EH (cell line): ENCODE measurements around the gene SREBF2.

Source experiments
- DNase-seq: peaks from one replicate; pipeline ENCODE4 v3.0.0-alpha.2; 2015; ENCODE audit warnings: low read depth

SREBF2 gene

GRCh38 chr22:41922328-41922727 lies 89.4 kb downstream of the SREBF2 start:
- no peak for DNase-seq

GRCh38 chr22:41922940-41923594 lies 90.2 kb downstream of the SREBF2 start:
- DNase-seq: no peak

DNA sequence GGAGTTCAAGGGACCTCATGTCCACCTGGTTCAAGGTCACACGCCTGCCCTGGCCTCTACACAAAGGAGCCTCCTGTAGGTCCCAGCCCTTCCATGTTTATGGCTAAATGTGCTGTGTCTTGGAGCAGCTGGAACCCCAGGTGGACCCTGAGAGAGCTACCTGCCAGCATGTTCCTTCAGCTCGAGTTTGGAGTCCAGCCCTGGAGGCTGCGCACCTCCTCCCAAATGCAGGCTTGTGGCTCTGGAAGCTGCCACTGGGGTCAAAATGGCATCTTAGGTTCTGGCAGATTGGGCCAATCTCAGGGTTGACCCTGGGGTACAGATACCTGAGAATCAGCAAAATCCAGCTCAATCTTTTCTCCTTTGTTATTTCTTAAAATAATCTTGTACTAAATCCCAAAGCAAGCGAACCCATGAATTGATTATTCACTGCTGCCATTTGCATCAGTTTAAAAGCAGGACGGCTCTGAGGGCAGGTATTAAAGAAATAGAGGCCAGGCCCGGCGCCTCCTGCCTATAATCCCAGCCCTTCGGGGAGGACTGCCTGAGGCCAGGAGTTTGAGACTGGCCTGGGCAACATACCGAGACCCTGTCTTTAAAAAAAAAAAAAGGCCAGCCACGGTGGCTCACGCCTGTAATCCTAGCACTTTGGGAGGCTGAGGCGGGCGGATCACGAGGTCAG lies 90.8 kb downstream of the SREBF2 start:
- DNase-seq: no peak

DNA sequence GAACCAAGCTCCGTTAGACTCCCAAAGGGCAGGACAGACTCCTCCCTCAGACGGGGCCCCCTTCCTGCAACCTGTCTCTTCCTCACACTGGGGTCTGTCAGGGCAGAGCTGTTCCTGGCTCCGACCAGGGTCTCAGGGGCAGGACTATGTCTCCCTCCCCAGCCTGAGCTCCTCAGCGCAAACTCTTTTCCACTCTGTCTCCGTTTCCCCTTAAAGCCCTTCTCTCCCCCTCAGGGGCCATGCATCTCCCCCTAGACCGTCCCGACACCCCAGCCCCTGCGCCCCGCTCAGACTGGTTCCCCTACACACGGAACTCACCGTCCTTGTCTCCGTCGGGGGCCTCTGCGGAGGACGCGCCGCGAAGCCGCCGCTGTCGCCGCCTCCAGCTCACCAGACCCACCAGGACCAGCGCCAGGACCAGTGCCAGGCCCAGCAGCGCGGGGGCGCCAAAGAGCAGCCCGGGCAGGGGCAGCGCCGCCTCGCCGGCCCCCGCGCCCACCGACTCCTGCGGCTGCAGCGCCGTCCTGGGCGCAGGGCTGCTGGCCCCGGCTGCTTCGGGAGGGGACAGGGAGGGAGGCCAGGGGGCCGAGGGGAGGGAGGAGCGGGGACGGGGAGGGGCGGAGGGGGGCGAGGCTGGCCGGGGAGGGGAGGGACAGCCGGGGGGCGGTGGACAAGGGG lies 93.0 kb downstream of the SREBF2 start:
- DNase-seq: peak; percentile 47

DNA sequence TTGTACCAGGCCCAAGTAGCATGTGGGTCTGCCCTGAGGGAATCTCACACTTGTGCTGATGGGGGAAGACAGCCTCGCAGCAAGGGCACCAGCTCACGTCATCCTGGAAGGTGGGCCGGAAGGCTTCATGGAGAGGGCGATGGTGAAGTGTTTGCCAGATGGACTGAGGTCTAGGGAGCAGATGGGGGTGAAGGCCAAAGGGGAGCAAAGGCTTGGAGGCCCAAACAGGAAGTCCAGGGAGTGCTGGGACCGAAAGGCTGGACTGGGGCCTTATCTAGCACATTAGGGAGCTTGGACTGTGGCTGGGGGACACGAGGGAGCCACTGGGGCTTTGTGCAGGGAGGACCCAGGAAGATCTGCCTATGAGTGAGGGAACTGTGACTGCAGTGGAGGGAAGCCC lies 94.9 kb downstream of the SREBF2 start:
- no peak for DNase-seq

DNA sequence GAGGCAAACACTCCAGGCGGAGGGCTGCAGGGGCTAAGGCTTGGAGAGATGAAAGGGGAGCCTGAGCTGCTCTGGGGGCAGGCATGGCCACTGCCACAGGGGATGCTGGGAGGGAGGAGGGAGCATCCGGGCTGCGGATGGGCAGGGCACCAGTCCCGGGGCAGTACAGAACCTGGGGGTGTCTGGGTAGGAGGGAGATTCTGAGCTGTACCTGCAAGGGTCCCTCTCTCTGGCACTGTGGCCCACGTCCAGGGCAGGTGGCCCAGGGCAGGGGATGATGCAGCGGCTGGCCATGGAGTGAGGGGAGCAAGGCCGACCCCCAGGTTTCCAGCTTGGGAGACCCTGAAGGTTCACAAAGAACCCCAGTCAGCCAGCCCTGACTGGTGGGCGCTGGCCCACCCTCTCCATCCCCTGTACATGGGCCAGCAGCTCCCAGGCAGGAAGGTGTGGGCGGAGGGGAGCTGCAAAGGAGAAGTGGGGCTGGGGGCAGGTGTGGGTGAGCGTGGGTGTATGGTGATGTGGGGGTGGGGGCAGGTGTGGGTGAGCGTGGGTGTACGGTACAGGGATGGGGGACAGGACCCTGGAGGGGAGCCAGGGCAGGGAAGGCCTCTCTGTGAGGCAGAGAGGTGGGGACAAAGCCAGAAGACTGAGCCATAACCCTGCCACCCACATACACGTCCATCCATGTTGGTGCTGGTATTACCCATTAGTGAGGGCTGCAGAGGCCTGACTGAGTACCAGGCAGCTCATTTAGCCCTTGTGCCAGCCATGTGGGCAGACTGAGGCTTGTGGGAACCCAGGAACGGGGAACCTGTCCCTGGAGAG lies 95.9 kb downstream of the SREBF2 start:
- no peak for DNase-seq

DNA sequence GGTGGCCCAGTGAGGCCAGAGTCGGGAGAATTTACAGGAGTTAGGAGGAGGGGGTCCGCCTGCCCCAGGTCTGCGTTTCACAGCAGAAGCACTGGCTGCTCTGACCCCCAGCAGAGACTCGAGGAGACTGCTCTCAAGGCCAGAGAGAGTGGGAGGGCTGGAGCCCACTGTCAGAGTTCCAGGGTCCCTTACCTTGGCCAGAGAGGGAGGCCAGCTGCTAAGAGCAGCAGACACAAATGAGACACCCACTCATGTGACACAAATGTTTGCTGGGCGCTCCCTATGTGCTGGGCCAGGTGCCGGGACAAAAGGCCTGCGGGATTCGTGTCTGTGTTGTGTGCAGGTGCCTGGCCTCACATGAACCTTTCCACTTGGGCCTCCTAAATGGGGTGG lies 96.5 kb downstream of the SREBF2 start:
- DNase-seq: no peak

- DNase-seq: no peak
These were observed 98.9 kb downstream of the SREBF2 start for GRCh38 chr22:41931701-41932269.

DNA sequence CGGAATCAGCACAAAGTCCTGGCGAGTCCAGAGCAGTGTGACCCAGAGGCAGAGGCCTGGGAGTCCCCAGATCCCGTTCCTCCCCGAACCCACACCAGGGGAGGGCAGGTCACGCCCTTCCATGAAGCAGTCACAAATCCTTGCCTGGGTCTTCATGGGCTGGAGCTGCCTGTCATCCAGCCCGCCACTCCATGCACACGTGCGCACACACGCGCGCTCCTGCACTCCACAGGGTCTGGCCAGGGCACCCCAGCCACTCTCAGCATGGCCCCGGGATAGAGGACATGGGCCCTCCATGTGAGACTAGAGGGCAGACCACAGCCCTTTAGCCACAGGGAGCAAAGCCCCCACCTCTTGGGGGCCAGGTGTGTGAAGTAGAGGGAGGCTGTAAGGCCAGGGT lies 99.4 kb downstream of the SREBF2 start:
- DNase-seq: no peak

- DNase-seq: no peak
These were observed 100.7 kb downstream of the SREBF2 start for GRCh38 chr22:41933411-41934177.

DNA sequence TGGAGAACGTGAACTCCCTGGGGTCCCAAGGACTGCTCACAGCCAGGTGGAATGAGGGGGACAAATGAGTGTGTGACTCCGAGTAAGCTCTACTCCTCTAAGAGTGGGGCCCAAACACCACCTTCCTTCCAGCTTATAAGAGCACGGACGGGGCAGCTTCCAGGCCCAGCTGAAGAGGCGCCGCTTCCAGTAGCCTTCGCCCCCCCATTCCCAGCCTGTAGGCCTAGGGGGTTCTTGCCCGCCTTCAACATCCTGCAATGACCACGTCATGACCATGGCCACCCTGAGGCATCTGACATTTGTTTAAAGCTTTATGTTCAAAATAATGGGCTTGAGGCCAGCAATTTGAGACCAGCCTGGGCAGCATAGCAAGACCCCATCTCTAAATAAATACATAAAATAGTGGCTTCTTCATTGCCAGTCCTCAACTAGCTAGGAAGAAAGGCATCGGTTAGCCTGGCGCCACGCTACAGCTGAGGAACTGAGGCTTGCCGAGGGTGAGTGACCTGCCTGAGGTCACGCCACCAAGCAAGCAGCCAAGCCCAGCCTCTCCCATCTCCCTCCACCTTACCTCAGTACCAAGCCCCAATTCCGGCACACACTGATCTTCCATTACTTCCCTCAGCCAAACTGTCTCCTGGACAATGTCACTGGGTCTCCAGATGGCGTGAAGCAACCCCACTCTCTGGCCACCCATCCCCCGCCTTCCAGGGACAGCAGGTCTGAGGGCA lies 101.5 kb downstream of the SREBF2 start:
- DNase-seq: no peak

- DNase-seq: no peak
These were observed 102.1 kb downstream of the SREBF2 start for GRCh38 chr22:41935015-41935351.

- no peak for DNase-seq
These were observed 102.6 kb downstream of the SREBF2 start for GRCh38 chr22:41935509-41935908.

DNA sequence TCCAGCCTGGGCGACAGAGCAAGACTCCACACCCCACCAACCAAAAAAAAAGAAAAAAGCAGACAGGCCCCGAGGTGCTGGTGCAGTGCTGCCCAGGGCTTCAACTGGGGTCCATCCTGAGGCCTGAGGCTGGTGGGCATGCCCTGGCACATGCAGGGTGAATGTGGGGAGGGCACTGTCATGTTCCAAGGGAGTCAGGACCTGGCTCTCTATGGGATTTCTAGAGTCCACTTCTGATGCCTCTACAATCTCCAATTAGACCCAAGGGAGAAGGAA lies 103.9 kb downstream of the SREBF2 start:
- DNase-seq: no peak

DNA sequence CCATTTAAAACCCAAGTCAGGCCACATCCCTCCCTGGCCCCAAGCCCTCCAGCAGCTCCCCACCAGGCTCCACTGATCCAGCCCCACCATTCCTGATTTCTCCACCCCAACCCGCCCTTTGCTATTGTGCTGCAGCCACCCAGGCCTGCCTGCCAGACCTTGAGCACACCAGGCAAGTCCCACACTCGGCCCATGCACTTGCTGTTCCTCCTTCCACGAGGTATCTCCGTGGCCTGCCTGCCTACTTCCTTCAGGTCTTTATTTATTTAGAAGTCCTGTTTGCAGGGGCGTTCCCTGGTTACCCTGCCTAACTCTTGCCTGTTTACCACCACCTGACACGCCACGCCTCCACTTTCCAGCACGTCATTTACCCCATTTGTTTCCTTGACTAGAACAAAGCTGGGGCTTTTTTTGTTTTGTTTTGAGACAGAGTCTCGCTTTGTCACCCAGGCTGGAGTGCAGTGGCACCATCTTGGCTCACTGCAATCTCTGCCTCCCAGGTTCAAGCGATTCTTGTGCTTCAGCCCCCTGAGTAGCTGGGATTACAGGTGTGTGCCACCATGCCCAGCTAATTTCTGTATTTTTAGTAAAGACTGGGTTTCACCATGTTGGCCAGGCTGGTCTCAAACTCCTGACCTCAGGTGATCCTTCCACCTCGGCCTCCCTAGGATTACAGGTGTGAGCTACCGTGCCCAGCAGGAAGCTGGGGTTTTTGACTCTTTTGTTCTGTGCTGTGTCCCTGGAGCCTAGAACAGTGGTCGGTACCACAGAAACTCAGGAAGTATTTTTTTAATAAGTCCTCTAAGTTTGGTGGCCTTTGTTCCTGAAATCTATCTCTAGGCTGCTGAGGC lies 107.3 kb downstream of the SREBF2 start:
- no peak for DNase-seq

DNA sequence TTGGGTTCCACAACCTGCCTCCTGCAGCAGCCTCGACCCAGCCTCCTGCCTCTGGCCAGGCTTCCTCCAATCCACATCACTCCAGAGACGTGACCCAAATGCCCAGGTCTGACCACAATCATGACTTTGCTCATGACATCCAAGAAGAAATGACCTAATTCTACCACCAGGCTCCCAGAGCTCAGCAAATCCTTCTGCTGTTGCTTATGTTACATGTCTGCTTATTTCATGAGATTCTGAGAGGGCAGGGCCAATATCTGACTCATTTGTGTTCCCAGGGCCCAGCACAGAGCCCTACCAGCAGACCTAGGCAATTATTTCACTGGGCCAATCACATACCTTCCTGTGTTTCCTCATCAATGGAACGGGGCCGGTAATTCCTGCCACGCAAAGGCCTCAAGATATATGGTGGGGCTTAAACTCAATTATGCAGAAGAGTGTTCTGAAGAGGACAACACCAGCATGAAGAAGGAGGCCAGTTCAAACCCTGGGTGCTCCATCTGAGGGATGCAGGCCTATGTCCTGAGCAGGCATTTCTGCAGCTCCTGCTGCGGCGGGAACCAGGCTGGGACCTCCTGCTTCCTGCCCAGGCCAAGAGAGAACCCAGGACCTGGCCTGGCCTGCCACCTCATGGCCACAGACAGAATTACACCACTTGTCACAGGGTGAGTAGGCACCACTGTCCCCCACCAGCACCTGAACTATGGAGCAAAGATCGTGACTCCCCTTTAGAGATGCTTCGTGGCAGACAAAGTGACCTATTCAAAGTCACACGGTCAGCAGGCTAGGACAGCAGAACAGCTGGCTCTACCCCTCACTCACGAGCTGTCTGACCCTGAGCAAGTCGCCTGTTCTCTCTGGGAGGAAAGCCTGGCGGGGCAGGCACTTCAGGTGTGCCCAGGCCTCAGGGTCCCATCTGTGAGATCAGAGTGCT lies 108.2 kb downstream of the SREBF2 start:
- peak; percentile 83 for DNase-seq

- DNase-seq: peak; percentile 29
These were observed 110.8 kb downstream of the SREBF2 start for GRCh38 chr22:41943661-41944209.

- peak; percentile 94 for DNase-seq
These were observed 113.9 kb downstream of the SREBF2 start, which contains the start of gene CENPM for GRCh38 chr22:41946629-41947423. TSS of gene CENPM (minus strand) at chr22:41947152. CDS start at chr22:41947076, 76 bp downstream.
